ENCODE data around the gene FRMD8.
A peak's percentile ranks its signal among the peaks of the same experiment; 100 is the strongest.

FRMD8 gene

GRCh38 chr11:65379698-65380459 is 6.6 kb upstream of the FRMD8 start:
- Histone ChIP-seq H3K9me3 (ENCODE audit: control insufficient read depth, insufficient read depth, low read length) (no peaks in the 10 kb centered on the region), H3K9ac (ENCODE audit: low read depth, low read length) (no peak overlapping the region), H3K4me1 (ENCODE audit: insufficient read depth, low read length) (peaks cover 22% of the 10 kb centered on the region; the same call in 1 of the 2 replicates), H3K36me3 (ENCODE audit: insufficient read depth, low read length) (no peaks in the 10 kb centered on the region)

- no peaks in the 10 kb centered on the region for H3K9me3 ChIP-seq (ENCODE audit: control insufficient read depth, insufficient read depth, low read length)
- no peak overlapping the region for H3K9ac ChIP-seq (ENCODE audit: low read depth, low read length)
- H3K36me3 ChIP-seq (ENCODE audit: insufficient read depth, low read length), result no peaks in the 10 kb centered on the region
- H3K4me1 ChIP-seq (ENCODE audit: insufficient read depth, low read length), result peaks cover 22% of the 10 kb centered on the region; the same call in 1 of the 2 replicates
Observed at GRCh38 chr11:65380460-65381119, 5.8 kb upstream of the FRMD8 start.

- no peaks in the 10 kb centered on the region for H3K9me3 ChIP-seq (ENCODE audit: control insufficient read depth, insufficient read depth, low read length)
- H3K36me3 ChIP-seq (ENCODE audit: insufficient read depth, low read length), result no peaks in the 10 kb centered on the region
- peaks cover 22% of the 10 kb centered on the region; the same call in 1 of the 2 replicates for H3K4me1 ChIP-seq (ENCODE audit: insufficient read depth, low read length)
- peak overlapping the region; percentile 39 for H3K9ac ChIP-seq (ENCODE audit: low read depth, low read length)
Observed at GRCh38 chr11:65381716-65382032, 4.8 kb upstream of the FRMD8 start.

- H3K4me1 ChIP-seq (ENCODE audit: insufficient read depth, low read length), result peaks cover 22% of the 10 kb centered on the region; the same call in 1 of the 2 replicates
- H3K36me3 ChIP-seq (ENCODE audit: insufficient read depth, low read length), result no peaks in the 10 kb centered on the region
- H3K9me3 ChIP-seq (ENCODE audit: control insufficient read depth, insufficient read depth, low read length), result no peaks in the 10 kb centered on the region
- peak within 1 kb of the TSS; percentile 39 for H3K9ac ChIP-seq (ENCODE audit: low read depth, low read length)
Observed at GRCh38 chr11:65382033-65382803, 4.2 kb upstream of the FRMD8 start, which contains the start of gene SLC25A45. SLC25A45 (minus strand) TSS chr11:65382646; CDS start chr11:65381951, 695 bp downstream.

- H3K9me3 ChIP-seq (ENCODE audit: control insufficient read depth, insufficient read depth, low read length), result no peaks in the 10 kb centered on the region
- peaks cover 22% of the 10 kb centered on the region; the same call in 1 of the 2 replicates for H3K4me1 ChIP-seq (ENCODE audit: insufficient read depth, low read length)
- H3K36me3 ChIP-seq (ENCODE audit: insufficient read depth, low read length), result no peaks in the 10 kb centered on the region
- peak overlapping the region; percentile 39 for H3K9ac ChIP-seq (ENCODE audit: low read depth, low read length)
Observed at GRCh38 chr11:65382804-65383368, 3.6 kb upstream of the FRMD8 start.

GRCh38 chr11:65383778-65384177 is 2.7 kb upstream of the FRMD8 start:
- H3K36me3 ChIP-seq (ENCODE audit: insufficient read depth, low read length), result no peaks in the 10 kb centered on the region
- peaks cover 25% of the 10 kb centered on the region; the same call in 1 of the 2 replicates for H3K4me1 ChIP-seq (ENCODE audit: insufficient read depth, low read length)
- no peak overlapping the region for H3K9ac ChIP-seq (ENCODE audit: low read depth, low read length)
- H3K9me3 ChIP-seq (ENCODE audit: control insufficient read depth, insufficient read depth, low read length), result no peaks in the 10 kb centered on the region

GRCh38 chr11:65384301-65384889 is 2.0 kb upstream of the FRMD8 start:
- Histone ChIP-seq H3K36me3 (ENCODE audit: insufficient read depth, low read length) (no peaks in the 10 kb centered on the region), H3K4me1 (ENCODE audit: insufficient read depth, low read length) (peaks cover 25% of the 10 kb centered on the region; the same call in 1 of the 2 replicates), H3K9me3 (ENCODE audit: control insufficient read depth, insufficient read depth, low read length) (no peaks in the 10 kb centered on the region), H3K9ac (ENCODE audit: low read depth, low read length) (no peak overlapping the region)

- no peak overlapping the region for H3K9ac ChIP-seq (ENCODE audit: low read depth, low read length)
Observed at GRCh38 chr11:65388731-65389130, 2.3 kb downstream of the FRMD8 start.

GRCh38 chr11:65389294-65389980 is 3.0 kb downstream of the FRMD8 start:
- H3K4me1 ChIP-seq (ENCODE audit: insufficient read depth, low read length), result peaks cover 21% of the 10 kb centered on the region
- no peaks in the 10 kb centered on the region for H3K9me3 ChIP-seq (ENCODE audit: control insufficient read depth, insufficient read depth, low read length)
- H3K9ac ChIP-seq (ENCODE audit: low read depth, low read length), result no peak overlapping the region
- H3K36me3 ChIP-seq (ENCODE audit: insufficient read depth, low read length), result no peaks in the 10 kb centered on the region

More at GRCh38 chr11:65388731-65389130, 2.3 kb downstream of the FRMD8 start:
- no peaks in the 10 kb centered on the region for H3K9me3 ChIP-seq (ENCODE audit: control insufficient read depth, insufficient read depth, low read length)
- no peaks in the 10 kb centered on the region for H3K36me3 ChIP-seq (ENCODE audit: insufficient read depth, low read length)
- H3K4me1 ChIP-seq (ENCODE audit: insufficient read depth, low read length), result peaks cover 28% of the 10 kb centered on the region

GRCh38 chr11:65390099-65390941 is 3.9 kb downstream of the FRMD8 start:
- Histone ChIP-seq H3K9ac (ENCODE audit: low read depth, low read length) (no peak overlapping the region), H3K36me3 (ENCODE audit: insufficient read depth, low read length) (no peaks in the 10 kb centered on the region), H3K4me1 (ENCODE audit: insufficient read depth, low read length) (peaks cover 19% of the 10 kb centered on the region), H3K9me3 (ENCODE audit: control insufficient read depth, insufficient read depth, low read length) (no peaks in the 10 kb centered on the region)

- H3K9me3 ChIP-seq (ENCODE audit: control insufficient read depth, insufficient read depth, low read length), result no peaks in the 10 kb centered on the region
- H3K9ac ChIP-seq (ENCODE audit: low read depth, low read length), result no peak overlapping the region
- no peaks in the 10 kb centered on the region for H3K36me3 ChIP-seq (ENCODE audit: insufficient read depth, low read length)
- peaks cover 19% of the 10 kb centered on the region for H3K4me1 ChIP-seq (ENCODE audit: insufficient read depth, low read length)
Observed at GRCh38 chr11:65390996-65391395, 4.6 kb downstream of the FRMD8 start.

GRCh38 chr11:65392186-65392829 is 5.9 kb downstream of the FRMD8 start:
- Histone ChIP-seq H3K4me1 (ENCODE audit: insufficient read depth, low read length) (peaks cover 19% of the 10 kb centered on the region), H3K9me3 (ENCODE audit: control insufficient read depth, insufficient read depth, low read length) (no peaks in the 10 kb centered on the region), H3K36me3 (ENCODE audit: insufficient read depth, low read length) (no peaks in the 10 kb centered on the region), H3K9ac (ENCODE audit: low read depth, low read length) (no peak overlapping the region)

Data from ES-I3 (cell line).